ENCODE data around the gene SKI.

SKI gene

DNA sequence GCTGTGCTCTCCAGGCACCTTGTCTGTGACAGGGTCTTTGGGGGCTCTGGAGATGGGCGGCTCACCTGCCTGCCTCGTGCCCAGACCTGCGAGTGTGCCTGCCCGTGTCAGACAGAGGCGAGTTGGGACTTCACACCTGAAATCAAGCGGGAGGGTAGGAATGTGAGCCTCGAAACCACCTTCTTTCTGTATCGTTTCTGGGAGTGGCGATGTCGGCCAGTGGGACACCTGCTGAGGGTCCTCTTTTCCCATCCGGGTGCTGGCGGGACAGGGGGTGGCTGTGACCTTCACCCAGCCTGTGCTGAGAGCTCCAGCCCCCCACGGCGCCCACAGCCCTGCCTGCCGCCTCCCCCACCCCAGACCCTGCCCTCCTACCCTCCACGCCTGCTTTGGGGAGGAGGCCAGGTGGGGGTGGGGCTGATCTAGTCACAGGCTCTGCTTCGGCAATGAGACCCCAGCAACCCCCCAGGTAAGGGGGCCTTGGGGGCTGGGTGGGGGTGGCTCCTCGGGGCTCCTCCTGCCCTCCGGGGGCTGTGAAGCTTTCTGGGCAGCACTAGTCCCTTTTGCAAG, 17.9 kb upstream of the SKI start:
- H3K9ac ChIP-seq (ENCODE audit: low read depth, low read length), result no peak overlapping the region
- H3K9me3 ChIP-seq (ENCODE audit: control insufficient read depth, insufficient read depth, low read length), result no peaks in the 10 kb centered on the region
- peaks cover 19% of the 10 kb centered on the region; the same call in 1 of the 2 replicates for H3K4me1 ChIP-seq (ENCODE audit: insufficient read depth, low read length)
- no peaks in the 10 kb centered on the region for H3K36me3 ChIP-seq (ENCODE audit: insufficient read depth, low read length)

DNA sequence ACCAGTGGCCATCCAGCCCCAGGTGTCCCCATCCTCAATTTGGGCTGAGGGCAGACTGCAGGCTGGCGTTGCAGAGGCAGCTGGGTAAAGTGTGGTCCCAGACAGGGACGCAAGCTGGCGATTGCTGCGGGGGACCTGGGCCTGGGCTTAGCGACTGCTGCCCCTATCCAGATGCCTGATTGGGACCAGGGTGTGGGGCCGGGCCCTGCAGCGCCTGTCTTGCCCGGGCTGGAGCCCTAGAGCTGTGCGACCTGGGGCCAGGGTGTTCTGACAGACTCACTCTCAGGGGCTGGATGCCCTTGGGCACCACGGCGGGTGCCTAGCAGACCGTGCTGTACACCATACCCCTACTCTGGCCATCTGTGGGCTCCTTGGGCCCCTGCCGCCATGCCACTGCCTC, 17.3 kb upstream of the SKI start:
- H3K36me3 ChIP-seq (ENCODE audit: insufficient read depth, low read length), result no peaks in the 10 kb centered on the region
- H3K4me1 ChIP-seq (ENCODE audit: insufficient read depth, low read length), result peaks cover 19% of the 10 kb centered on the region; the same call in 1 of the 2 replicates
- no peak overlapping the region for H3K9ac ChIP-seq (ENCODE audit: low read depth, low read length)
- no peaks in the 10 kb centered on the region for H3K9me3 ChIP-seq (ENCODE audit: control insufficient read depth, insufficient read depth, low read length)

DNA sequence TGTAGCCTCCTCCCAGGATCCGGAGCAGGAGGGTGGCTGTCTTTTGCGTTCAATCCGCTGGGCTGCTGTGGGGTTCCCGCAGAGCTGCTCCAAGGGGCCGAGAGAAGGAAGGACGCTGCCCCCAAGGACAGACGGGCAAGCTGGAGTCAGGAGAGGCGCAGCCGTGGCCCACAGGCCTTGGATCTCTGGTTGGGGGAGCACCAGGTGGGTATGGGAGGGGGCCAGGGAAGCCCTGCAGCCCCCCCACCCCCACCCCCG, 15.9 kb upstream of the SKI start:
- Histone ChIP-seq H3K9ac (ENCODE audit: low read depth, low read length) (no peak overlapping the region), H3K36me3 (ENCODE audit: insufficient read depth, low read length) (no peaks in the 10 kb centered on the region), H3K9me3 (ENCODE audit: control insufficient read depth, insufficient read depth, low read length) (no peaks in the 10 kb centered on the region), H3K4me1 (ENCODE audit: insufficient read depth, low read length) (peaks cover 19% of the 10 kb centered on the region; the same call in 1 of the 2 replicates)

DNA sequence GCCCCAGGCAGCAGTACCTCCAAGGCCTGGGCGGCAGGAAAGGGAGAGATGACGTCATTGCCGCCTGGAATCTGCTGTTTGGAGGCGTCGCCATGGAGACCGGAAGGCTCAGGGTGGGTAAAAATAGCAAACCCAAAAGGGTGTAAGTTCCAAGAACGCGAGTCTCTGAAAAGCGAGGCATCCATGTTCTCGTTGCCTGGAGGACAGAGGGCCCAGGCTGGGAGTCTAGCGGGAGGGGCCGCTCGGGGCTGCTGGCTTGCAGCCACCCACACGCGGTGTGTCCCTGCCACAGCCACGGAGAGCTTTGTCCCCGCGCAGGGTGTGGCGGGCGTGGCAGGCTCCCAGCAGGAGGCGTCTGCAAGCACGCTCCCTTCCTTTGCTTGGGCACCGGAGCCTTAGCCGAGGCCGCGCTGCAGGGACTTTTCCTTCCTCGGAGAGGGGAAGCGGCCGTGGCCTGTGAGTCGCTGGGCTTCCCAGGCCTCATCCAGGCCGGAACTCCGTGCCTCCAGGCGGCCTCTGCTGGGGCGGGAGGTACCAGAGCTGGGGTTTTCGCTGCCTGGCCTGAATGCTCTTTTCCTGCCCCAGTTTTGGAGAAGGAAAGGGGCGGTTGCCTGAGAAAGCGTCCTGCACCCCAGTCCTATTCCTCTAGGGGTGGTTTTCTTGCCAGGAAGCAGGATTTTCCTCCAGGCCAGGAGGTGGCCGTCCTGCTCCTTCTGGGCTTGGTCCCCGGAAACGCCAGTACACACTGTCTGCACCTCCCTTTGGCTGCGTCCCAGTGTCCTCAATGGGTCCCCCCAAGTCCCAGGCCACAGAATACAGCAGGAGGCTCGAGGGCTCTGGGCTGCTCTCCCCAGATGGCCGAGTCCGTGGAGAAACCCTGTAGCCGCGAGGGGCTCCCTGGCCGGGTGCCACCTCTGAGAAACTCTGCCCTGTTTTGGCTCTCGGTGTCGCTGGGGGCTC, 15.3 kb upstream of the SKI start:
- peaks cover 19% of the 10 kb centered on the region; the same call in 1 of the 2 replicates for H3K4me1 ChIP-seq (ENCODE audit: insufficient read depth, low read length)
- no peaks in the 10 kb centered on the region for H3K36me3 ChIP-seq (ENCODE audit: insufficient read depth, low read length)
- peak overlapping the region; percentile 52 for H3K9ac ChIP-seq (ENCODE audit: low read depth, low read length)
- no peaks in the 10 kb centered on the region for H3K9me3 ChIP-seq (ENCODE audit: control insufficient read depth, insufficient read depth, low read length)

DNA sequence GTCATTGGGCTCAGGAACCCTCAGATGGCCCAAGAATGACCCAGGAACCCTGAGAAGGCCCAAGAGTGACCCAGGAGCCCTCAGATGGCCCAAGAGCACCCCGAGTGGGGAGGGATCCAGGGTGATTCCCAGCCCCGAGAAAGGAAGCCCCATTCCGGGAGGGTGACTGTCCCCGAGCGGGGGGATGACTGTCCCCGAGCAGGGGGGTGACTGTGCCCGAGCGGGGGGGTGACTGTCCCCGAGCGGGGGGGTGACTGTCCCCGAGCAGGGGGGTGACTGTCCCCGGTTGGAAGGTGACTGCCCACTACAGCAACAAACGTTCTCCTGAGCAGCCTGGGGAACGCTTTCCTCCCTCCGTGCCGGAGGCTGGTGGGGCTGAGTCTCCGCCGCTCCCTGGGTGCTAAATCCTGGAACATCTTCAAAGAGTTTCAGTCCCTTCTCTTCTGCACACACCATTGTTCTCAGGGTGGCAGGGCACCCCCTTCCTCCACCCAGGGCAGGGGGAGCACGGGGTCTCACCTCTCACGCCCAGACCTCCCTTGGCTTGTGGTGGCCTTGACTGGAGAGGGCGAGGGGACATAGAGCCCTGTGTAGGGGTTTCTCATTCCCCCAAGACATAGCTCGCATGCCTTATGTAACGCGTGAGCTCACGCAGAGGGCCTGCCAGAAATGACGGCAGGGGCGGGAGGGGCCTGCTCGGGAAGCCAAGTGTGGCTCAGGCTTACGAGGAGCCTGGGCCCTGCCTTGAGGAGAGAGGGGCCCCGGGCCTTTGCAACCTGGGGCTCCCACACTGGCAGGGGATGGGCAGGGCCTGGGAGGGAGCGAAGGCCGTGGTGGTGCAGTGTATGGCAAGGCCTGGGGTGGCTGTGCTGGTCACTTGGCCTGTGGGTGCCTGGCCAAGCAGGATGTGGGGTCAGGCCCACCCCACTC, 14.3 kb upstream of the SKI start:
- H3K9me3 ChIP-seq (ENCODE audit: control insufficient read depth, insufficient read depth, low read length), result no peaks in the 10 kb centered on the region
- H3K36me3 ChIP-seq (ENCODE audit: insufficient read depth, low read length), result no peaks in the 10 kb centered on the region
- H3K4me1 ChIP-seq (ENCODE audit: insufficient read depth, low read length), result peaks cover 19% of the 10 kb centered on the region; the same call in 1 of the 2 replicates
- H3K9ac ChIP-seq (ENCODE audit: low read depth, low read length), result no peak overlapping the region; the same call in 1 of the 2 replicates

DNA sequence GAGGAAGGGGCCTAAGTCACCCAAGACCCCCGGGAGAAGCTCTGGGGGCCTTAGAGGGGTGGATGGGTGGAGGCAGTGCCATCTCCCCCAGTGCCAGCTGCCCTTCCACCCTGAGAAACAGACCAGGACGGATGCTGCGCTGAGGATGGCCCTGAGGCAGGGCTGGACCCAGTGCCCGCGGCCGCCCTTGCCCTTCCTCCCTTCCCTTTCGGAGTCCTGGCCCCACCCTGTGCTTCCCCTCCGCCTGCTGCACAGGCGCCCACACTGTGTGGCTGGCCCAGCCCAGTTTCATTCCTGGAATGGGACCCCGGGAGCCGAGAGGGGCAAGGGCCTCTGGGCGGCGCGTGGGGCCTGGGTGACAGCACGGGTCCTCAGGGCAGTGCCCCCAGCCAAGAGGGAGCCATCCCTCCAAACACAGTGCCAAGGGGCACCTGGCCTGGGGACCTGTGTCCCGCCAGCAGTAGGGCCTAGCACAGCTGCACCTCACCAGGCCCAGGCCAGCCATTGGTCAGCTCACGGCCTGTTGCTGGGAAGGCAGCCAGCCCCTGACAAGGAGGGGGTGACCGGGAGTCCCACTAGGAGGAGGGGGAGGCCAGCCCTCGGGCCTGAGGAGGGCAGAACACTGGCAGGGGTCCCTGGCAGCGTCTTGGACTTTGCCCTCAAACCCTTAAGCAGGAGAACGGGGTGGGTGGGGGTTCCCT, 13.4 kb upstream of the SKI start:
- peaks cover 2% of the 10 kb centered on the region; the same call in 1 of the 2 replicates for H3K9me3 ChIP-seq (ENCODE audit: control insufficient read depth, insufficient read depth, low read length)
- peaks cover 19% of the 10 kb centered on the region; the same call in 1 of the 2 replicates for H3K4me1 ChIP-seq (ENCODE audit: insufficient read depth, low read length)
- no peak overlapping the region; the same call in 1 of the 2 replicates for H3K9ac ChIP-seq (ENCODE audit: low read depth, low read length)
- H3K36me3 ChIP-seq (ENCODE audit: insufficient read depth, low read length), result no peaks in the 10 kb centered on the region

DNA sequence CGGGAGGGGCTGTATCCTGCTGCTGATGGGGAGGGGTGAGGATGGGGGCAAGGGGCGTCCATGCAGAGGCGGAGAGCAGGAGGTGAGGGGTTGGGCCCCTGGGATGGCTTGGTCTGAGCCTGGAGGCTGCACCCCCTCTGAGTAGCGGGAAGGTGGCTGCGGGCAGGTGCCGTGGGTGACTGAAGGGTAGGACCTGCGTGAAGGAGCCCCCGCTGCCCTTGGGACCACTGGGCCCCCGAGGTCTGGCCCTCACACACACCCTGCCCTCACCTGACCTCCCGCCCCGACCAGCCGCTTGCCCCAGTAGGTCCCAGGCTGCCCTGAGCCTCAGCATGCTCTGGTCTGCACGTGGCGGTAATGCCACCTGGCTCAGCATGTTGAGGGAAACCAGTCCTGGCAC, 12.8 kb upstream of the SKI start:
- H3K4me1 ChIP-seq (ENCODE audit: insufficient read depth, low read length), result peaks cover 16% of the 10 kb centered on the region; the same call in 1 of the 2 replicates
- no peak overlapping the region for H3K9ac ChIP-seq (ENCODE audit: low read depth, low read length)
- H3K36me3 ChIP-seq (ENCODE audit: insufficient read depth, low read length), result no peaks in the 10 kb centered on the region
- H3K9me3 ChIP-seq (ENCODE audit: control insufficient read depth, insufficient read depth, low read length), result peaks cover 2% of the 10 kb centered on the region; the same call in 1 of the 2 replicates

DNA sequence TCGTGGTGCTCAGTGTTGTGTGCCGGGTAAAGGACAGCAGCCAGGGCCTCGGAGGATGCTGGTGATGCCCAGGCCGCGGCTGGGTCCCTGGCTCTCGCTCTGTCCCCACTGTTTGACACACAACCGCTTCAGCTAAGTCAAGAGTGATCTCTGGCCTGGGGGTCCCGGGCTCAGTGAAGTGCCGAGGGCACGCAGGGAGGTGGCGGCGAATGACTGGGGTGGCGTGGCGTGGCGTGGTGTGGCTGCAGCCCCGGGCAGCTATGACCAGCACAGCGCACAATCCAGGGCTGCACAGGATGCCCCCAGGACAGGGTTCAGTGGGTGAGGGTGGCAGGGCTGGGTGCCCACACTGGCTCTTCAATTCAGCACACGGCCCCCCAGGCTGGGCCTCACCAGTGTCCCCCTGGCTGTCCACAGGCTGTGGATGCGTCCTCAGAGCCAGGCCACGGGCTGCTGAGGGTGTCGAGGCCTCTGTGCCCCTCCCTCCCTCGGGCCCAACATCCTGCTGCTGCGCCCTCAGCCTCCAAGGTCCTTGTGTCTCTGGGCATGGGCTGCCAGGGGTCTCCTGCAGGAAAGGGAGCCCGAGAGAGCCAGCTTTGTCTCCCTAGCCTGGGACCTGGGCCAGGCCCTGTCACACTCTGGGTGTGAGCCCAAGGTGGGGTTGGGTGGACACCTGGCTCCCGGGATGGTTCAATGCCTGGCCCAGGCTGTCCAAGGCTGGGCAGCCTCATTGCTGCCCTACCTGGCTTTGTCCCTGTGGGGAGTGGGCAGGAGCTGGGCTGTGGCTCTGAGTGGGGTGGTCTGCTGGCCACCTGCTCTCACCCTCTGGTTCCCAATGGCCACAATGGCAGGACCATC, 12.0 kb upstream of the SKI start:
- Histone ChIP-seq H3K9ac (ENCODE audit: low read depth, low read length) (no peak overlapping the region), H3K4me1 (ENCODE audit: insufficient read depth, low read length) (peaks cover 16% of the 10 kb centered on the region; the same call in 1 of the 2 replicates), H3K36me3 (ENCODE audit: insufficient read depth, low read length) (no peaks in the 10 kb centered on the region), H3K9me3 (ENCODE audit: control insufficient read depth, insufficient read depth, low read length) (peaks cover 2% of the 10 kb centered on the region; the same call in 1 of the 2 replicates)

DNA sequence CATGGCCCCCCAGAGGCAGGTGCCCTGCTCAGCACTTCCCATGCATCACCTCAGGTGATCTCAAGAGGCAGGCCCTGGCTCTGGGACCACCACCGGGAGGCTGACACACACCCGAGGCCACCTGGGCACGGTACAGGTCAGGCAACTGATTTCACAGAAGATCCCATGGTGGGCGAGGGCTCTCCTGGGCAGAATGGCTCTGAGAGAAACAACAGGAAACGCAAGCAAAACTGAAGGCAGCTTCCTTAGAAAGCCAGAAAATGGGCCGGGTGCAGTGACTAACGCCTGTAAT, 11.4 kb upstream of the SKI start:
- H3K36me3 ChIP-seq (ENCODE audit: insufficient read depth, low read length), result no peaks in the 10 kb centered on the region
- H3K9ac ChIP-seq (ENCODE audit: low read depth, low read length), result no peak overlapping the region
- H3K4me1 ChIP-seq (ENCODE audit: insufficient read depth, low read length), result peaks cover 16% of the 10 kb centered on the region; the same call in 1 of the 2 replicates
- H3K9me3 ChIP-seq (ENCODE audit: control insufficient read depth, insufficient read depth, low read length), result peaks cover 2% of the 10 kb centered on the region; the same call in 1 of the 2 replicates

DNA sequence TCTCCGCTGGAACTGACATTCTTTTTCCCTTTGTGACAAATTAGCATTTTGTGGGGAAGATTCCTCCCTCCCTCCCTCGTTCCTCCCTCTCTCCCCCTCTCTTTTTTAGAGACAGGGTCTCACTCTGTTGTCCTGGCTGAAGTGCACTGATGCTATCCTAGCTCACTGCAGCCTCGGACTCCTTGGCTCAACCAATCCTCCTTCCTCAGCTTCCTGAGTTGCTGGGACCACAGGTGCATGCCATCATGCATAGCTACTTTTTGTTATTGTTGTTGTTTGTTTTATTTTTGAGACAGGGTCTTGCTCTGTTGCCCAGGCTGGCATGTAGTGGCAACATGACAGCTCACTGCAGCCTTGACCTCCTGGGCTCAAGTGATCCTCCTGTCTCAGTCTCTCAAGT, 6.8 kb upstream of the SKI start:
- no peaks in the 10 kb centered on the region for H3K36me3 ChIP-seq (ENCODE audit: insufficient read depth, low read length)
- H3K9me3 ChIP-seq (ENCODE audit: control insufficient read depth, insufficient read depth, low read length), result peaks cover 2% of the 10 kb centered on the region; the same call in 1 of the 2 replicates
- no peak overlapping the region for H3K9ac ChIP-seq (ENCODE audit: low read depth, low read length)
- no peaks in the 10 kb centered on the region; the same call in 1 of the 2 replicates for H3K4me1 ChIP-seq (ENCODE audit: insufficient read depth, low read length)

DNA sequence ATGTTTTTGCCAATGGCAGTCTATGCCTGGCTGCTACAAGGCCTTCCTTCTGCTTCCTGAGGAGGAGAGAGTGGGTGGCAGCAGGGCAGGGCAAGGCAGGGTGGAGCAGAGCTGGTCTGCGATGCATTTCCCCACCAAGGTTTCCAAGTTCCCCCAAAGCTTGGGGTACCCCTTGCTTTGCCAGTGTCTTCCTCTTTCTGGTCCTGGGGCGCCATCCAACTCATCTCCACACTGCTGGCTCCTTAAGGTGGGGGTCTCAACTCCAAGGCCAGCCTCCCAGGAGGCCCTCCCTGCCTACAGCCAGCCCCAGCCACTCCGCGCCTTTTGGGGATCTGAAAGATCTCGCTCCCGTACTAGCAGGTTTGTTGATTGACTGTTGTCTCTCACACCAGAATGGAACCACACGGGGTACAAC, 3.9 kb upstream of the SKI start:
- no peaks in the 10 kb centered on the region; the same call in 1 of the 2 replicates for H3K4me1 ChIP-seq (ENCODE audit: insufficient read depth, low read length)
- H3K36me3 ChIP-seq (ENCODE audit: insufficient read depth, low read length), result no peaks in the 10 kb centered on the region
- H3K9ac ChIP-seq (ENCODE audit: low read depth, low read length), result no peak overlapping the region
- peaks cover under 1% of the 10 kb centered on the region; the same call in 1 of the 2 replicates for H3K9me3 ChIP-seq (ENCODE audit: control insufficient read depth, insufficient read depth, low read length)

DNA sequence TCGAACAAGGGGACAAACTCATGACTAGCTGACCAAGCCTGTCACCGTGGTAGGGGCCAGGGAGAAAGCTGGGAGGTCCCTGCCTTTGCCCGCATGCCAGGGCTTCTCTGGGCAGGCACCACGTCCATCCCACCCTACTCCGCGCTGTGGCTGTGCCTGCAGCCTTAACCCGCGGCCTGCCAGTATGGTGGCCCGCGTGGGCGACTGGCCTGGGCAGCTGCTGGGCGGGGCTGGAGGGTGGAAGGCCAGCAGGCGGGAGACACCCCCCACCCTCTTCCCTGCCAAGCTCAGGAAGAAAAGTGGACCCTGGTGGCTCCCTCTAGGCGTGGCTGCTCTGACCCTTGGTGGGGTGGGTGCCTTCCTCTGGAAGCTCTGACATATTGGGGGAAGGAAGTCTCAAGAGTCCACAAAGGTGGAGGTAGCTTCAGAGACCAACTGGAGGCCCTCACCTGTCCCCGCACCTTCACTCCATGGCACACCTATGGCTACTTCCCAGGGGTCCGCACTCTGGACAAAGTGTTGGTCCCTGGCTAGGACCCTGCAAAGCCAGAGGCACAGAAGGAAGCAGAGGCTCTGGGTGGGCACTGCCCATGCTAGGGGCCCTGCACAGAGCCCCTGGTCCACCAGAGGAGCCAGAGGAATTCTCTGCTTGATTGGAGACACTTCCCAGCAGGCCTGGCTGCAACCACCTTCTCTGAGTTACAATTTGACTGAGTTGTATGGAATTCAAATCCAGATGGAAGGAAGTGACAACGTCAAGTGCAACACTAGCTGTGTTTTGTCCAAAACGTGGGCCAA, 3.3 kb upstream of the SKI start:
- H3K9ac ChIP-seq (ENCODE audit: low read depth, low read length), result no peak overlapping the region
- H3K9me3 ChIP-seq (ENCODE audit: control insufficient read depth, insufficient read depth, low read length), result no peaks in the 10 kb centered on the region
- H3K36me3 ChIP-seq (ENCODE audit: insufficient read depth, low read length), result no peaks in the 10 kb centered on the region
- no peaks in the 10 kb centered on the region; the same call in 1 of the 2 replicates for H3K4me1 ChIP-seq (ENCODE audit: insufficient read depth, low read length)

Measured in ES-I3 (cell line).